IPS-11a (cell line): ENCODE measurements around the gene IFI44.

Experiments used
- H3K4me3 ChIP-seq: one replicate; pipeline ENCODE4 v1.5.1; 2013; ENCODE audit warnings: low read depth, low read length, control low read depth

The IFI44 gene

DNA sequence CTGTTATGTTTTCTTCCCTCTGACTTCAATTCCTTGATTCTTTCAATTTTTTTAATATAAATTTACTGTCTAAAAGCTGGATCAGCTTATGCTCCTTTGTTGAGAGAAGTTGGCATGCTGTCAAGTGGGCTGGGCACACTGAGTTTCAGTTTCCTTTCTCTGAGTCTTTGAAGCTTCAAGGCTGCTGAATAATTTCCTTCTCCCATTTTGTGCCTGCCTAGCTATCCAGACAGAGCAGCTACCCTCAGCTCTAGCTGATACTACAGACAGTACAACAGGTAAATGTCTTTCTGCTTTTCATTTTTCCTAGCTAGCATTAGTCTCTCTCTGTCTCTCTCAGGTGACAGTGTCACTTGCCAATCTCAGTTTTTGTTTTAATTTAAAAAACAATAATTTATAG, at the start of gene IFI44:
Gene IFI44 (plus strand): TSS at position 204 of the 400 bp plus-strand sequence. CDS start 365 bp downstream, outside the sequence.
- no peak within 1 kb of the TSS for H3K4me3 ChIP-seq

GRCh38 chr1:78601068-78601467, 48.6 kb upstream of the IFI44 start:
- no peak overlapping the region for H3K4me3 ChIP-seq

- no peak overlapping the region for H3K4me3 ChIP-seq
Measured at GRCh38 chr1:78603206-78603605, 46.4 kb upstream of the IFI44 start.

GRCh38 chr1:78604643-78605042, 45.0 kb upstream of the IFI44 start:
- no peak overlapping the region for H3K4me3 ChIP-seq

DNA sequence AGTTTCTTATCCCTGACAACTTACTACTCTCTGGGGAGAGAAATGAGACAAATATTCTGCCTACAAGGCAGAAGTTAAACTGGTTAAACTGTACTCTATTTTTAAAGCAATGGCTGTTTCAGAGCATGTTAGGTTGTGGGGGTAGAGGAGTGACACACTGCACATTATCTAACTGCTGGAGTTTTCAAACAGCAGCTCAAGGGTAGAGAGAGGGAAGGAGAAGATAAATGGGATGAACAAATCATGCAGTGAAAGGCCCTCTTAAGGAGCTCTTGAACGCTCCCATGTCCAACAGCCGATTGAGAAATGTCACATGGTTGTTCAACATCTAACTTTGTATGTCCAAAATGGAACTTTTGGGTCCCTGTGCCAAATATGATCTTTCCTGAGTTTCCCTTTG, 43.4 kb upstream of the IFI44 start:
- no peak overlapping the region for H3K4me3 ChIP-seq

DNA sequence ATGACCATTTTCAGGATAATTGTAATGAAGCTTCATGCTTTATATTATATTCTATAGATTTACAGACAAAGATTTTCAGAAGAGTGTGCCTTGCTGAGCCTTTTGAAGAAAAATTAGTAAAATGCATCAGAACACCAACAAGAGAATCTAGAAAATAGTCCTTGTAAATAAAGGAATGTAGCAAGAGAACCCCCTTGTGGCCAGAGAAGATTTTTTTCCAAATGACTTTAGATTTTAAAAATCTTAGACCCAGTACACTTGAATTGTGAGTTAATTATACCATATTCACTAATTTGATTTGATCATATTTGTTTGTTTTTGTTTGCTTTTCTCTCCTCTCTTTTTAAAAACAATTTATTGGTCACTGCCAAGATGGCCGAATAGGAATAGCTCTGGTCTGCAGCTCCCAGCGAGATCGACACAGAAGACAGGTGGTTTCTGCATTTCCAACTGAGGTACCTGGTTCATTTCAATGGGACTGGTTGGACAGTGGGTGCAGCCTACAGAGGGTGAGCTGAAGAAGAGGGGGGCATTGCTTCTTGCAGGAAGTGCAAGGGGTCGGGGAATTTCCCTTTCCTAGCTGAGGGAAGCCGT, 42.2 kb upstream of the IFI44 start:
- H3K4me3 ChIP-seq, result no peak overlapping the region

DNA sequence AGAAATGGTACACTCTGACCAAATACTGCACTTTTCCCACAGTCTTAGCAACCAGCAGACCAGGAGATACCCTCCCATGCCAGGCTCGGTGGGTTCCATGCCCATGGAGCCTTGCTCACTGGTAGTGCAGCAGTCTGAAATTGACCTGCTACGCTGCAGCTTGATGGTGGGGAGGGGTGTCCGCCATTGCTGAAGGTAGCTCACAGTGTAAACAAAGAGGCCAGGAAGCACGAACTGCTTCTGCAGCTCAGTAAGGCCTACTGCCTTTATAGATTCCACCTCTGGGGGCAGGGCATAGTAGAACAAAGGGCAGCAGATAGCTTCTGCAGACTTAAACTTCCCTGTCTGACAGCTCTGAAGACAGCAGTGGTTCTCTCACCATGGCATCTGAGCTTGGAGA, 41.7 kb upstream of the IFI44 start:
- no peak overlapping the region for H3K4me3 ChIP-seq

- H3K4me3 ChIP-seq, result no peak overlapping the region
Measured at GRCh38 chr1:78617615-78618026, 32.0 kb upstream of the IFI44 start.

DNA sequence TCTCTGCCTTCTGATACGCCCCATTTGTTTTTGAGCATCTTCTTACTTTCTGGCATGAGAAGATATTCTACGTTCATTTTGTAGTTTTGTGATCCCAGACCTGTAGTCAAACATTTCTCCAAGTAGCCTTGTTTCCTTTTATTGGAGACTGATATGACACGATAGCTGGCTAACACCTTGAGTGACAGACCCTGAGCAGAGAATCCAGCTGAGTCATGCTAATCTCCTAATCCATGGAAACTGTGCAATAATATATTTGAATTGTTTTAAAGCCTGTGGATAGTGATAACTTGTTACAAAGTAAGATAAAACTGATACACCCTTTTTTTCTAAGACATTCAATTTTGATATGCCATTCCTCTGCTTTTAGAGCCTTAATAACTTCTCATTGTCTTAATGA, 30.6 kb upstream of the IFI44 start:
- H3K4me3 ChIP-seq, result no peak overlapping the region

- H3K4me3 ChIP-seq, result no peak overlapping the region
Measured at GRCh38 chr1:78619446-78619802, 30.2 kb upstream of the IFI44 start.

- no peak within 1 kb of the TSS for H3K4me3 ChIP-seq
Measured at GRCh38 chr1:78619803-78620579, 29.6 kb upstream of the IFI44 start, which contains the start of gene IFI44L. TSS of gene IFI44L (plus strand) at chr1:78620448. CDS start at chr1:78627916, 7,468 bp downstream.

DNA sequence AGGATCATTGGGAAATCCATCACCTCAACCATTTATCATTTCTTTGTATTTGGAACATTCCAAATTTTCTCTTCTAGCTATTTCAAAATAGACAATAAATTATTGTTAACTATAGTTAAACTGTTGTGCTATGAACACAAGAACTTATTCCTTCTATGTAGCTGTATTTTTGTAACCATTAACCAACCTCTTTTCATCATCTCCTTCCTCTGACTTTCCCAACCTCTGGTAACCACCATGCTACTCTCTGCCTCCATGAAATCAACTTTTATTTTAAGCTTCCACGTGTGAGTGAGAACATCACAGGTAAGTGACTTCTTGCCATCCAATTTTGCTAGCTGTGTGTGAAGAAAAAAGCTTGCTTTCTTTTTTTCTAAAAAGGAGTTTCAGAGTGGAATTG, 29.0 kb upstream of the IFI44 start:
- H3K4me3 ChIP-seq, result no peak overlapping the region

GRCh38 chr1:78622548-78622947, 27.1 kb upstream of the IFI44 start:
- H3K4me3 ChIP-seq, result no peak overlapping the region

DNA sequence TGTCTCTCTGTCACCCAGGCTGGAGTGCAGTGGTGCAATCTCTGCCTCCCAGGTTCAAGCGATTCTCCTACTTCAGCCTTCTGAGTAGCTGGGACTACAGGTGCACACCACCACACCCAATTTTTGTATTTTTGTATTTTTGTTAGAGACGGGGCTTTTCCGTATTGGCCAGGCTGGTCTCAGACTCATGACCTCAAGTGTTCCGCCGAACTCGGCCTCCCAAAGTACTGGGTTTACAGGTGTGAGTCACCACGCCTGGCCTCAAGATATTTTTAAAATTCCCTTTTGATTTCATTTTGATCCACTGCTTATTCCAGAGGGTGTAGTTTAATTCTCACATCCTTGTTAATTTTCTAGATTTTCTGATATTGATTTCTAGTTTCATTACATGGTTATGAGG, 25.6 kb upstream of the IFI44 start:
- H3K4me3 ChIP-seq, result no peak overlapping the region

- H3K4me3 ChIP-seq, result no peak overlapping the region
Measured at GRCh38 chr1:78627321-78627720, 22.3 kb upstream of the IFI44 start.

DNA sequence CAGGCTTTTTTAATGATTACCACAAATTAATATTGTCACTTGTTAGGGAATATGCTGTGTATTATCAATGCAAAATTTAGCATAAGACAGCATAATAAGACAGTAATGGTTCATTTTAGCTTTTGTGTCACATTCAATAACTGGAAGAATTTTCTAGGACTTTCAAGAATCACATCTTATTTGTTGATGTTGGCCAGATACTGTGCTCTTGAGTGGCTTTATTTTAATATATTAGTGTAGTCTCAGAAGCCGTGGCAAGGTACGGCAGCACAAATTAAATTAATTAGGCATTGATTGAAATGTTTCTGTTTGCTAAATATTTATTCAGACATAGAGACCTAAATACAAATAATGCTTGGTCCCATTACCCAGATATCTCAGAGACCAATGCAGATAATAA, 19.0 kb upstream of the IFI44 start:
- H3K4me3 ChIP-seq, result no peak overlapping the region

GRCh38 chr1:78633209-78633608, 16.4 kb upstream of the IFI44 start:
- no peak overlapping the region for H3K4me3 ChIP-seq

GRCh38 chr1:78640462-78640861, 9.2 kb upstream of the IFI44 start:
- H3K4me3 ChIP-seq, result no peak overlapping the region

GRCh38 chr1:78641558-78641957, 8.1 kb upstream of the IFI44 start:
- H3K4me3 ChIP-seq, result no peak overlapping the region

DNA sequence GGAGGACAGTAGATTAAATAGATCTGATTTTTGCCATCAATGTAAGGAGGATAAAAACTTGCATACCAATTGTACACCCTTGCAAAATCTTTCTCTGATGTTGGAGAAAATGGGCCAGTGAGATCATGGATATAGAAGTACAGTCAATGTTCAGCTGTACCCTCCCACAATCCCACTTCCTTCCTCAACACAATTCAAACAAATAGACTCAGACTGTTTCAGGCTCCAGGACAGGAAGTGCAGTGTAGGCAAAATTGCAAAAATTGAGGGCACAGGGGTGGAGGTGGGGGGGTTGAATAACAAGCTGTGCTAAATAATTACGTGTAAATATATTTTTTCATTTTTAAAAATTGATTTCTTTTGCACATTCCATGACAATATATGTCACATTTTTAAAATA, 3.9 kb upstream of the IFI44 start:
- H3K4me3 ChIP-seq, result no peak overlapping the region

DNA sequence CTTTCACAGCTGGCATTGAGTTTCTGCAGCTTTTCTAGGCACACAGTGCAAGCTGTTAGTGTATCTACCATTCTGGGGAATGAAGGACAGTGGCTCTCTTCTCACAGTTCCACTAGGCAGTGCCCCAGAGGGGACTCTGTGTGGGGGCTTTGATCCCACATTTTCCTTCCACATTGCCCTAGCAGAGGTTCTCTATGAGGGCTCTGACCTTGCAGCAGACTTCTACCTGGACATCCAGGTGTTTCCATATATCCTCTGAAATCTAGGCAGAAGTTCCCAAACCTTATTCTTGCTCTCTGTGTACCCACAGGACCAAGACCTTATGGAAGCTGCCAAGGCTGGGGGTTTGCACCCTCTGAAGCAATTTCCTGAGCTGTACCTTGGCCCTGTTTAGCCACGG, 2.4 kb upstream of the IFI44 start:
- H3K4me3 ChIP-seq, result no peak overlapping the region

GRCh38 chr1:78650114-78650660, 556 bp downstream of the IFI44 start:
- H3K4me3 ChIP-seq, result no peak overlapping the region
